C4-2B (cell line): Measurements from ENCODE around the gene HIVEP2.

Experiments
- H3K27ac ChIP-seq: fragments of 450-650 bp; 2 replicates; pipeline ENCODE4 v1.5.1; 2017
- CTCF ChIP-seq: fragments of 450-650 bp; conservative IDR thresholded peaks from 2 replicates; pipeline ENCODE4 v1.5.1; 2017; ENCODE audit warnings: mild to moderate bottlenecking
- ZFX ChIP-seq: fragments of 450-650 bp; IDR thresholded peaks from 2 replicates; pipeline ENCODE4 v1.6.1; 2017

HIVEP2 gene

GRCh38 chr6:142729618-142730017 is 215.4 kb downstream of the HIVEP2 start:
- H3K27ac ChIP-seq, result no peak overlapping the region
- no peak for TF ChIP-seq ZFX
- no peak for TF ChIP-seq CTCF

- TF ChIP-seq ZFX, result no peak
- TF ChIP-seq CTCF, result no peak
- no peak overlapping the region for H3K27ac ChIP-seq
Observed at GRCh38 chr6:142728910-142729481, 216.0 kb downstream of the HIVEP2 start.

GRCh38 chr6:142728364-142728763 is 216.6 kb downstream of the HIVEP2 start:
- no peak overlapping the region for H3K27ac ChIP-seq
- TF ChIP-seq CTCF, result no peak

GRCh38 chr6:142726616-142727015 is 218.4 kb downstream of the HIVEP2 start:
- no peak for TF ChIP-seq CTCF
- TF ChIP-seq ZFX, result no peak
- no peak overlapping the region for H3K27ac ChIP-seq

- TF ChIP-seq ZFX (no peak), CTCF (no peak)
- H3K27ac ChIP-seq, result peak overlapping the region; percentile 8; the same call in 1 of the 2 replicates
Observed at GRCh38 chr6:142725024-142725770, 219.8 kb downstream of the HIVEP2 start.

- H3K27ac ChIP-seq, result no peak overlapping the region
- TF ChIP-seq CTCF (no peak), ZFX (no peak)
Observed at GRCh38 chr6:142722841-142723240, 222.1 kb downstream of the HIVEP2 start.

GRCh38 chr6:142722012-142722411 is 223.0 kb downstream of the HIVEP2 start:
- no peak overlapping the region for H3K27ac ChIP-seq
- no peak for TF ChIP-seq CTCF
- no peak for TF ChIP-seq ZFX
